ENCODE measurements around the gene MYL7. TPM values are rescaled to one million over a fixed set of nuclear protein-coding genes. Genes with fewer than 3 reads are reported as not detected.

The MYL7 gene
- total RNA-seq, 1 donor from 2014 or later: not detected

DNA sequence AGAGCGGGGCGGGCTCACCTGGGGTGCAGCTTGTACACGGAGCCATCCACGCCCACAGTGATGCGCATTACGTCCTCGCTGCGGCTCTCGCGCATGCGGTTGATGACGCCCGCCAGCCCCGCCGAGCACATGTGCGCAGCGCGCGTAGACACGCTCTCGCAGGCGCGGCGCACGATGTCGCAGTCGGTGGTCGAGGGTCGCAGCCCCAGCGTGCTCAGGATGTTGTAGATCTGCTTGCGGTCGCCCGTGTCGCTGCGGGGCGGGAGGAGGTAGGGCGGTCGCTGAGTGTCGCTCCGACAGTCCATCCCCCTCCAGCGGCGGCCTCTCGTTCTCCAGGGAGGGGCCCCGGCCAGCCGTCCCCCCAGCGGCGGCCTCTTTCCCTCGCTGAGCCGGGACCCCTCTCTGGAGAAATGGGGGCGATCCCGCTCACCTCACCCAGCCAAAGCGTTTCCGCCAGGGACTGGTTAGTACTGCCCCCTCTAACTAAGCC, 4.4 kb upstream of the MYL7 start:
- TF ChIP-seq, protein P1, sequence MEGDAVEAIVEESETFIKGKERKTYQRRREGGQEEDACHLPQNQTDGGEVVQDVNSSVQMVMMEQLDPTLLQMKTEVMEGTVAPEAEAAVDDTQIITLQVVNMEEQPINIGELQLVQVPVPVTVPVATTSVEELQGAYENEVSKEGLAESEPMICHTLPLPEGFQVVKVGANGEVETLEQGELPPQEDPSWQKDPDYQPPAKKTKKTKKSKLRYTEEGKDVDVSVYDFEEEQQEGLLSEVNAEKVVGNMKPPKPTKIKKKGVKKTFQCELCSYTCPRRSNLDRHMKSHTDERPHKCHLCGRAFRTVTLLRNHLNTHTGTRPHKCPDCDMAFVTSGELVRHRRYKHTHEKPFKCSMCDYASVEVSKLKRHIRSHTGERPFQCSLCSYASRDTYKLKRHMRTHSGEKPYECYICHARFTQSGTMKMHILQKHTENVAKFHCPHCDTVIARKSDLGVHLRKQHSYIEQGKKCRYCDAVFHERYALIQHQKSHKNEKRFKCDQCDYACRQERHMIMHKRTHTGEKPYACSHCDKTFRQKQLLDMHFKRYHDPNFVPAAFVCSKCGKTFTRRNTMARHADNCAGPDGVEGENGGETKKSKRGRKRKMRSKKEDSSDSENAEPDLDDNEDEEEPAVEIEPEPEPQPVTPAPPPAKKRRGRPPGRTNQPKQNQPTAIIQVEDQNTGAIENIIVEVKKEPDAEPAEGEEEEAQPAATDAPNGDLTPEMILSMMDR (IDR thresholded peaks at IDR 0.05; ENCODE audit: insufficient read depth, low read length, severe bottlenecking): no peak
- FAIRE-seq: no peak
- peaks cover 5% of the 10 kb centered on the region for H3K27me3 ChIP-seq (ENCODE audit: control insufficient read depth, insufficient read depth, low read length)
- H3K36me3 ChIP-seq (ENCODE audit: control insufficient read depth, insufficient read depth, low read length): no peaks in the 10 kb centered on the region
- DNase-seq (ENCODE audit: low read depth): peak; percentile 8
- peak overlapping the region; percentile 22 for H3K4me3 ChIP-seq (ENCODE audit: low read depth, low read length)

GRCh38 chr7:44144968-44145478, 3.9 kb upstream of the MYL7 start:
- DNase-seq (ENCODE audit: low read depth): no peak
- Histone ChIP-seq H3K36me3 (ENCODE audit: control insufficient read depth, insufficient read depth, low read length) (no peaks in the 10 kb centered on the region), H3K4me3 (ENCODE audit: low read depth, low read length) (no peak overlapping the region), H3K27me3 (ENCODE audit: control insufficient read depth, insufficient read depth, low read length) (peaks cover 5% of the 10 kb centered on the region)
- FAIRE-seq: no peak
- TF ChIP-seq, protein P1 (IDR thresholded peaks at IDR 0.05; ENCODE audit: insufficient read depth, low read length, severe bottlenecking): no peak

DNA sequence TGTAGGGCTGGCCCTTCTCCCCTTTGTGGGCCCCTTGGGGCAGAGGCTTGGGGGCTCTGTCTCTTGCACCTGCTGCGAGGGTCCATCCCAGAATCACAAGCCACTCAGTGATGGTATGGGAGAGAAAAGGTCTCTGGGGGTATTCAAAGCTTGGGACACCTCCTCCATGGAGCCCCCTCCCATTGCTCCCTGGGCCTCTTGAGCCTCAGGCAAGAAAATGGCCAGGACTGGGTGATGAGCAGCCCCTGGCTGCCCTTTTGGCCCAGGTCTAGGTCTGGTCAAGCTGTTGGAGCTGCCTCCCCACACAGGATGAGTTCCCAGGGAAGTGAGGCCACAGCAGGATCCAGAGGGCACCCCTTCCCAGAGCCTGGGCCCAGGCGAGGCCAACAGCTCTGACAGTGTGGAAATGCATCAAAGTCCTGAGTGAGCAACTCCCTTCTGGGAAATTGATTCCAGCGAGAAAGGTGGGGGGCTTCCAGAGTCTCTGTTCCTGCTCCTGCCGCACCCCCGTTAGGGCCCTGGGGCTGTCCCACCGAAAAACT, 3.4 kb upstream of the MYL7 start:
- TF ChIP-seq, protein P1 (IDR thresholded peaks at IDR 0.05; ENCODE audit: insufficient read depth, low read length, severe bottlenecking): no peak
- Histone ChIP-seq H3K27me3 (ENCODE audit: control insufficient read depth, insufficient read depth, low read length) (peaks cover 5% of the 10 kb centered on the region), H3K4me3 (ENCODE audit: low read depth, low read length) (no peak overlapping the region), H3K36me3 (ENCODE audit: control insufficient read depth, insufficient read depth, low read length) (no peaks in the 10 kb centered on the region)
- no peak for DNase-seq (ENCODE audit: low read depth)
- no peak for FAIRE-seq

GRCh38 chr7:44143646-44144250, 2.6 kb upstream of the MYL7 start:
- DNase-seq (ENCODE audit: low read depth) (no peak), FAIRE-seq (no peak)
- H3K36me3 ChIP-seq (ENCODE audit: control insufficient read depth, insufficient read depth, low read length): no peaks in the 10 kb centered on the region
- TF ChIP-seq, protein P1 (IDR thresholded peaks at IDR 0.05; ENCODE audit: insufficient read depth, low read length, severe bottlenecking): no peak
- H3K27me3 ChIP-seq (ENCODE audit: control insufficient read depth, insufficient read depth, low read length): peaks cover 5% of the 10 kb centered on the region
- H3K4me3 ChIP-seq (ENCODE audit: low read depth, low read length): no peak overlapping the region

DNA sequence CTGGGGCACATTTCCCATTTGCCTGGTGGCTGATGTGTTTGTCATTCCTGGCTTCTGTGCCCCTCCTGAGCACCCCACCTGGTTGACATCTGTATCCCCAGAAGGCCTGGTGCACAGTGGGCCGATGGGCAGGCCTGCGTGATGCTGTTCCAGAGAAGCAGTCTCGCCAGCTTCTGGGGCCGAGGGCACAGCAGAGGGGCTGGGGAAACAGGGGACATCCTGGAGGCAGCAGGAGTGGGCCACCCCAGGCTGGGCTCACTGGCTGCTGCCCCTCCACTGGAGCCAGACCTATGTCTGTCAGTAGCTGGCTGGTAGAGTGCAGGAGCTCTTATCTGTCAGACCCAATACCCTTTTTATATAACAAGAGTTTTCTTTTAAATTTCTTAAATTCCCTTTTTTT, 896 bp upstream of the MYL7 start:
- TF ChIP-seq, protein P1 (IDR thresholded peaks at IDR 0.05; ENCODE audit: insufficient read depth, low read length, severe bottlenecking): no peak
- Histone ChIP-seq H3K4me3 (ENCODE audit: low read depth, low read length) (no peak overlapping the region), H3K27me3 (ENCODE audit: control insufficient read depth, insufficient read depth, low read length) (peaks cover 4% of the 10 kb centered on the region), H3K36me3 (ENCODE audit: control insufficient read depth, insufficient read depth, low read length) (no peaks in the 10 kb centered on the region)
- DNase-seq (ENCODE audit: low read depth) (no peak), FAIRE-seq (no peak)
